Measurements from ENCODE around the gene CARNS1.

Gene CARNS1

DNA sequence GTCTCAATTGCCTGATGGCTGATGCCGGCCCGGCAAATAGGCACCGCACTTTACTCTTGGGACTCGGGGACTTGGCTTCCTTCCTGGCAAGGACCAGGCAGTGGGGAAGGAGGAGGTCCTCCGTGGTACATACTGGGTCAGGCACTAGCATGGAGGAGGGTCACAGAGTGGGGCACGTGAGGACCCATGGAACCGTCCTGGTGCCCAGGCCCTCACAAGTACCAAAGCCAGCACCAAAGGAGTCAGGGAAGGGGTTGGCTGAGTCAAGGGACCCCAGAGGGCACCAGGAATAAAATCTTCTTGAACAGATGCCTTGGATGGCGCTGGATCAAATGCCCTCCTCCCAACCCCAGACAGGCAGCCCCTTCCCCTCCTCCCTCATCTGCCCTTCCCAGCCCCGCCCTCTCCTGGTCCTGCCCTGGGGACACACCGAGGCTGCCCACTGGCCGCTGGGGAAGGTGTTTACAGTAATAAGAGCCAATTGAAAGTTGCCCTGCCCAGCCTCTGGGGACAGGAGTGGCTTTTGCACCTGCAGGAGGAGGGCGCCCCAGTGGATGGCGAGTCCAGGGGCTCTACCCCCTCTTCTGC is 5.6 kb upstream of the CARNS1 start:
- H3K27ac ChIP-seq (replicated peaks): peak overlapping the region; percentile 81
- no peak for DNase-seq (ENCODE audit: low read depth in 1 of 2, low spot score in 1 of 2)
- no peaks in the 10 kb centered on the region for H3K27me3 ChIP-seq (ENCODE audit: insufficient read depth, poor library complexity, severe bottlenecking)
- H3K4me3 ChIP-seq (replicated peaks; ENCODE audit: insufficient read depth, low read length): no peak overlapping the region
- no peak for TF ChIP-seq GABPA (IDR thresholded peaks at IDR 0.05; ENCODE audit: low read depth)
- TF ChIP-seq, protein P1, sequence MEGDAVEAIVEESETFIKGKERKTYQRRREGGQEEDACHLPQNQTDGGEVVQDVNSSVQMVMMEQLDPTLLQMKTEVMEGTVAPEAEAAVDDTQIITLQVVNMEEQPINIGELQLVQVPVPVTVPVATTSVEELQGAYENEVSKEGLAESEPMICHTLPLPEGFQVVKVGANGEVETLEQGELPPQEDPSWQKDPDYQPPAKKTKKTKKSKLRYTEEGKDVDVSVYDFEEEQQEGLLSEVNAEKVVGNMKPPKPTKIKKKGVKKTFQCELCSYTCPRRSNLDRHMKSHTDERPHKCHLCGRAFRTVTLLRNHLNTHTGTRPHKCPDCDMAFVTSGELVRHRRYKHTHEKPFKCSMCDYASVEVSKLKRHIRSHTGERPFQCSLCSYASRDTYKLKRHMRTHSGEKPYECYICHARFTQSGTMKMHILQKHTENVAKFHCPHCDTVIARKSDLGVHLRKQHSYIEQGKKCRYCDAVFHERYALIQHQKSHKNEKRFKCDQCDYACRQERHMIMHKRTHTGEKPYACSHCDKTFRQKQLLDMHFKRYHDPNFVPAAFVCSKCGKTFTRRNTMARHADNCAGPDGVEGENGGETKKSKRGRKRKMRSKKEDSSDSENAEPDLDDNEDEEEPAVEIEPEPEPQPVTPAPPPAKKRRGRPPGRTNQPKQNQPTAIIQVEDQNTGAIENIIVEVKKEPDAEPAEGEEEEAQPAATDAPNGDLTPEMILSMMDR (IDR thresholded peaks at IDR 0.05; ENCODE audit: insufficient read depth, low read length): no peak
- TF ChIP-seq, protein P2, sequence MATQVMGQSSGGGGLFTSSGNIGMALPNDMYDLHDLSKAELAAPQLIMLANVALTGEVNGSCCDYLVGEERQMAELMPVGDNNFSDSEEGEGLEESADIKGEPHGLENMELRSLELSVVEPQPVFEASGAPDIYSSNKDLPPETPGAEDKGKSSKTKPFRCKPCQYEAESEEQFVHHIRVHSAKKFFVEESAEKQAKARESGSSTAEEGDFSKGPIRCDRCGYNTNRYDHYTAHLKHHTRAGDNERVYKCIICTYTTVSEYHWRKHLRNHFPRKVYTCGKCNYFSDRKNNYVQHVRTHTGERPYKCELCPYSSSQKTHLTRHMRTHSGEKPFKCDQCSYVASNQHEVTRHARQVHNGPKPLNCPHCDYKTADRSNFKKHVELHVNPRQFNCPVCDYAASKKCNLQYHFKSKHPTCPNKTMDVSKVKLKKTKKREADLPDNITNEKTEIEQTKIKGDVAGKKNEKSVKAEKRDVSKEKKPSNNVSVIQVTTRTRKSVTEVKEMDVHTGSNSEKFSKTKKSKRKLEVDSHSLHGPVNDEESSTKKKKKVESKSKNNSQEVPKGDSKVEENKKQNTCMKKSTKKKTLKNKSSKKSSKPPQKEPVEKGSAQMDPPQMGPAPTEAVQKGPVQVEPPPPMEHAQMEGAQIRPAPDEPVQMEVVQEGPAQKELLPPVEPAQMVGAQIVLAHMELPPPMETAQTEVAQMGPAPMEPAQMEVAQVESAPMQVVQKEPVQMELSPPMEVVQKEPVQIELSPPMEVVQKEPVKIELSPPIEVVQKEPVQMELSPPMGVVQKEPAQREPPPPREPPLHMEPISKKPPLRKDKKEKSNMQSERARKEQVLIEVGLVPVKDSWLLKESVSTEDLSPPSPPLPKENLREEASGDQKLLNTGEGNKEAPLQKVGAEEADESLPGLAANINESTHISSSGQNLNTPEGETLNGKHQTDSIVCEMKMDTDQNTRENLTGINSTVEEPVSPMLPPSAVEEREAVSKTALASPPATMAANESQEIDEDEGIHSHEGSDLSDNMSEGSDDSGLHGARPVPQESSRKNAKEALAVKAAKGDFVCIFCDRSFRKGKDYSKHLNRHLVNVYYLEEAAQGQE (IDR thresholded peaks at IDR 0.05; ENCODE audit: insufficient replicate concordance, low read depth): no peak
- TF ChIP-seq POLR2AphosphoS5 (IDR thresholded peaks at IDR 0.05; ENCODE audit: low read depth): no peak
- no peak for TF ChIP-seq SPI1 (IDR thresholded peaks at IDR 0.05; ENCODE audit: borderline replicate concordance, low read depth)

DNA sequence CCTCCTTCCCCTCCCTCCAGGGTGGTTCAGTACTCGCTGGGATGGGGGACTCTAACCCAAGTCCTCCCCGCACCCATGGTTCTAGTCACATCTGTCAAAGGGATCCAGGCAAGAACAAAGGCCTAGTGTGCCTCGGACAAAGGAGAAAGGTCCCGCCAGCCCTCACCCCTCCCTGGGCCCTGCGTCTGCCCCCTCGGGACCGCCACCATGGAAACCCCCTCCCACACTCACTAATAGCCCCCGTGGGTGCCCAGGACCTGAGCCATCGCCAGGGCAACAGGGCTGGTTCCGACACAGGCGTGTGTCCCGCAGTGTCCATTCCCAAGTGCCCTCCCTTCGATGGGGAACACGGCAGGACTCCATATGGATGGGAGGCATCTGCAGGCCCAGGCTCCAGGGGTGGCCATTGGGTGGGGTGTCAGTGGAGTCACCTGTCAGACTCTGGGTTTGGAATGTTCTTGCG is 5.1 kb upstream of the CARNS1 start:
- Histone ChIP-seq H3K4me3 (replicated peaks; ENCODE audit: insufficient read depth, low read length) (no peak overlapping the region), H3K27me3 (ENCODE audit: insufficient read depth, poor library complexity, severe bottlenecking) (no peaks in the 10 kb centered on the region), H3K27ac (replicated peaks) (no peak overlapping the region; the same call in 1 of the 2 replicates)
- DNase-seq (ENCODE audit: low read depth in 1 of 2, low spot score in 1 of 2): no peak
- TF ChIP-seq GABPA (IDR thresholded peaks at IDR 0.05; ENCODE audit: low read depth): no peak
- TF ChIP-seq, protein P2 (IDR thresholded peaks at IDR 0.05; ENCODE audit: insufficient replicate concordance, low read depth): no peak
- no peak for TF ChIP-seq SPI1 (IDR thresholded peaks at IDR 0.05; ENCODE audit: borderline replicate concordance, low read depth)
- no peak for TF ChIP-seq POLR2AphosphoS5 (IDR thresholded peaks at IDR 0.05; ENCODE audit: low read depth)
- TF ChIP-seq, protein P1 (IDR thresholded peaks at IDR 0.05; ENCODE audit: insufficient read depth, low read length): no peak

DNA sequence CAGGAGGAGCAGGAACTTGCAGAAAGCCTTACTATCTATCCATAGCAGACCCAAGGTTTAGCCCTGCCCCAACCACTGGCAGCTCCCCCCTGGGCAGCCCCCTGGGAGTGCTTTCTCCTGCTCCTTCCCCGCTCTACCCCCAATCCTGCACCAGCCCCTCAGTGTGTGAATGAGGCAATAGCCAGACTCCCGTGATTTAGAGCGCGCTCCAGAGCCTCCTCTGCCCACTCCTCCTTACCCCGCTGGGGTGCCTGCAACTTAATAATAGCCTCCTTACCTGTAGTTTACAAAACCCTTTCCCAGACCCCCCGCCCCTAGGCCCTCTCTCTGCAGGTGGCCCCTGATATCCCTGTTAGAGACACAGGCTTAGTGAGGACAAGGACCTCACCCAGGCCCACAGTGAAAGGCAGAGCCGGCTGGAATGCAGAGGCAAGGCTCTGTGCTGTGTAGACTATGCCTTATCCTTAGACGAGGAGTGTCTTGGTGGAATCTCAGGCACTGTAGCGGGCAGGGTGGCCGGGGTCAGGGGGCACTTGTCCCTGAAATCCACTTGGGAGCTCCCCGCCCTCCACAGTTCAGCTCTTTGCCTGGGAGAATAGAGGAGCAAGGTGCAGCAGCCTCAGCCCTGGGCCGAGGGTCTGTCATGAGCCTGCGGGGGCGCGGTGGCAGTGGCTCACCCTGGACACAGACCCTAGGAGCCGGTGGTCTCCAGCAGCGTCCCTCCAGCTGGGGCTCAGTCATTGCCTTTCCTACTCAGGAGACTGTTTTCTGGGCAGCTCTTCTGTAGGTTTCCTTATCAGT is 4.3 kb upstream of the CARNS1 start:
- TF ChIP-seq GABPA (IDR thresholded peaks at IDR 0.05; ENCODE audit: low read depth): no peak
- no peak for TF ChIP-seq SPI1 (IDR thresholded peaks at IDR 0.05; ENCODE audit: borderline replicate concordance, low read depth)
- TF ChIP-seq, protein P2 (IDR thresholded peaks at IDR 0.05; ENCODE audit: insufficient replicate concordance, low read depth): no peak
- TF ChIP-seq POLR2AphosphoS5 (IDR thresholded peaks at IDR 0.05; ENCODE audit: low read depth): no peak
- TF ChIP-seq, protein P1 (IDR thresholded peaks at IDR 0.05; ENCODE audit: insufficient read depth, low read length): no peak
- DNase-seq (ENCODE audit: low read depth in 1 of 2, low spot score in 1 of 2): no peak
- no peak overlapping the region for H3K27ac ChIP-seq (replicated peaks)
- H3K4me3 ChIP-seq (replicated peaks; ENCODE audit: insufficient read depth, low read length): no peak overlapping the region
- H3K27me3 ChIP-seq (ENCODE audit: insufficient read depth, poor library complexity, severe bottlenecking): no peaks in the 10 kb centered on the region

Data from HL-60 (cell line).